GM19438 (cell line): ENCODE results near the gene WTIP.
"Not testable (repeated sequence)": the region's sequence is repeated elsewhere in the genome, so short reads cannot be mapped to it uniquely, and the experiment has no call there.

Experiments
- ATAC-seq: cut with Tn5 transposase; IDR thresholded peaks from one replicate; pipeline ENCODE4 v1.9.1; 2021; ENCODE audit warnings: low read depth; ENCODE audit not compliant: unreplicated experiment

The WTIP gene

DNA sequence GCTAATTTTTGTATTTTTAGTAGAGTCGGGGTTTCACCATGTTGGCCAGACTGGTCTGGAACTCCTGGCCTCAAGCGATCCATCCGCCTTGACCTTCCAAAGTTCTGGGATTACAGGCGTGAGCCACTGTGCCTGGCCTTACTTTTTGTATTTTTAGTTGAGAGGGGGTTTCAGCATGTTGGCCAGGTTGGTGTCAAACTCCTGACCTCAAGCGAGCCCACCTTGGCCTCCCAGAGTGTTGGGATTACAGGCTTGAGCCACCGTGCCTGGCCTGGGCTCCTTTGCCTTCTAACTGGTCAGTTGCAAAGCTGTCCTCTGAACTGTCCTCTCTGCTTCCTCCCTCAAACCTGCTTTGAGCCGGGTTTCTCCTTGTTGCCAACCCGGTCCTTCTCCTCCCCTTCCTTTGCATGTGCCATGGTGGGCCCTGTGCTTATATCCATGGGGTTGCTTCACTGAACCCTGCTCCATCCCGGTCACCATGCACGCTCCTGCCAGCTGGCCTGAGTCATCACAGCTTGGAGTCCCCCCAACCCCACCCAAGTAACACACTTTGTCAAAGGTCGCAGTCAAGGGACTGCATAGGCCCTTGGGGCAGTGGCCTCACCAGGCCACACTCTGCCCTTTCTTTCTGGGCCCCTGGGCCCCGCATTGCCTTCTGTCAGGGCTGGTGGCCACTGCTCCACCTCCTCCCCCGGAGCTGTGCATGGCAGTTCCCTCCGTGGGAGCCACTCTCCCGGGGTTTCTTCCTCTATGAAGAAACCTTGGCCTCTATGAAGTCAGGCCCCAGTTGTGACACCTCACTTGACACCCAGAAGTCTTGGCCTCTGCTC, 21.2 kb downstream of the WTIP start:
- no peak for ATAC-seq

- ATAC-seq: no peak
Measured at GRCh38 chr19:34503531-34504272, 22.1 kb downstream of the WTIP start.

DNA sequence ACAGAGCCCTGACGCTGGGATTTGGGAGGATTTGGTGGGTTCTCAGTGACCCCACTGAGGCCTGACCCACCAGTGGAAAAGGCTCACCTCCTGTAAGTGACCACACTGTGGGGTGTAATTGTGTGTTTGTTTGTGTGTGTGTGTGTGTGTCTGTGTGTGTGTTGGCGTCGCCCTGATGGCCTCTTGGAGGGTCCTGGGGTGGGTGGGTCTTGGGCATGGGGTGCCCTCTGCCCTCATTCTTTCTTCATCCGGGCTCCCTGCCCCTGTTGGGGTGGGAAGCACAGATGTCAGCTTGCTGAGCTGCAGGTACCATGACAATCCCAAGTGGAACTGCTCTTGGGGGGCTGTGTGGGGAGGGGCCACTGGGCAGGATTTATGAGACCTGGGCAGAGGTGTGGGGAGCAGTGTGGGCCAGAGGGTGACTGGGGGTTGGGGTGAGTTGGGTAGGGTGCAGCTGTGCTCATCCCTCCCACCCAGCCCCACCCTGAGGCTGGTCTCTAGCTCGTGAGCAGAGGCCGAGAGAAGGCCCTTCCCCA, 22.8 kb downstream of the WTIP start:
- no peak for ATAC-seq

DNA sequence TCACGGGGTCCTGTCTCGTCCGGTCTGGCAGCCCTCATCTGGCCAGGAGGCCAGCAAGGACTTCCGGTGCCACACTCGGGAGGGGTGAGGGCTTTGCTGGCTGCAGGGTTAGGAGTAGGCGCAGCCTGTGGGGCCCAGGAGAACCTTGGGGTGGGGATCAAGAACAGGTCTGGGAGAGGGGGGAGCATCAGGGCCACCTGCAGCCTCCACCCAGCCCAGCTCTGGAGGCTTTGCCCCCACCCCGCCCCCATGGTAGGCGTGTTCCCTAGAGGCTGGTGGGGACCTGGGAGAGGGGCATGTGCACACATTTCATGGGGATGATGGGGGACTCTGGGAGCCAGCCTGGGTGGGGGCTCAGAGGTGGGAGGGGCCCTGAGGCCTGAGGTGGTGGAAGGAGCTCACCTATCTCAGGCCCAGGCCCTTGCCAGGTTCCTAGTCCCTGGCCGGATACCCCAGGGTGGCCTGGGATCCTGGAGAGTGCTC, 23.3 kb downstream of the WTIP start:
- no peak for ATAC-seq

DNA sequence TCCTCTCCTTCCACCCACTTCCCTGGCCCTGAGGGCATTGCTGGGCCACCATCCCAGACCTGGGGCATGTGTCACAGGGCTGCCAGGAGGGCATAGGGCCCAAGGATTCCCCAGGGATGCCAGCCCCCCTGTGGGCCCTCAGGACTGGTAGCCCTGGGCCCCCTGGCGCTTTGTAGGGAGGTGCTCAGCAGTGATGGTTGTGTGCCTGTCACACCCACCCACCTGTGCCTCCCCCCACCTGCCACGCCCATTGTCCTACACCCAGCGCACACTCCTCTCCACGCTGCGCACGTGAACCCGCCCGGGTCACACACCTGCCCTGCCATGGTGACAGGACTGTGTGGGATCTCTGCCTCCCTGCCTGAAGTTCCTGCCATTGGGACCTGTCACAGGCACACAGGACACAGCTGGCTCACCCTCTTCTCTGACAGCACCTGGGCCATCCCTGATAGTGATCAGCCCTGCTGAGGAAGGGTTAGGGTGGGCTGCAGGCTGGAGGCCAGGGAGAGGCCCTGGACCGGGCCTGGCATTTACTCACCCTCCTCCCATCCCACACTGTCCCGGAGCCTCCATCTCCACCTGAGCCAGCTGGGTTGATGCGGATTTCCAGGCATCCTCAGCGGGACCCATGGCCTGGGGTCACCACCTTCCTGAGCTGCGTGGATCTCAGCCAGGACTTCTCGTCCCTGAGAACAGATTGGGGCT, 23.9 kb downstream of the WTIP start:
- ATAC-seq: no peak

GRCh38 chr19:34506026-34506370, 24.4 kb downstream of the WTIP start:
- ATAC-seq: no peak

DNA sequence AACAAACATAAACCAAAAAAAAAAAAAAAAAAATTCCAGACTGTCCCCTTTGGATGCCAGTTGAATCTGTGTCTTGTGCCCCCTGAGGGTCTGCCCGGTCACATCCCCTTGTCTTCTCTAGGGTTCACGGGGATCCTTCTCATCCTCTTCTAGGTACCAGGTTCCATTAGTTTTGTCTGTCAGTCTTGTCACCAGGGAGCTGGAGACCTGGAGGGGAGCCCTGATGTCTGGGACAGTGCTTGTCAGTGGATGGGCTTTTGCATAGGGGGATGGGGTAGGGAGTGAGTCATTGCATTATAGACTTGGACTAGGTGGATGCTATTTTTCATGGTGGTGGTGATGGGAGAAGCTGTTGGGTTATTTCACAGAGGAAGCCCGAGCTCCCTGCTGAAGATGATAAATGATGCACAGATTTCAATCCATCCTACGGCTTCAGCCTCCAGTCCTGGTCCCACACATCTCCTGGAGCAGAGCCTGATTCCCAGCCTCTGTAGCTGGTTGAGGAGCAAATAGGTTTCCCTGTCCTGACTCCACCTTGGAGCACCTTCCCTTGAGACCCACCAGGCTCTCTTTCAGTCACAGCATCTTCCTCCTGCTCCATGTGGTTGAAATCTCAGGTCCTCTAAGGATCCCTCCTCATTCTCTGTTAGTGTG, 26.0 kb downstream of the WTIP start:
- no peak for ATAC-seq

- no peak for ATAC-seq
Measured at GRCh38 chr19:34508540-34508939, 27.0 kb downstream of the WTIP start.

DNA sequence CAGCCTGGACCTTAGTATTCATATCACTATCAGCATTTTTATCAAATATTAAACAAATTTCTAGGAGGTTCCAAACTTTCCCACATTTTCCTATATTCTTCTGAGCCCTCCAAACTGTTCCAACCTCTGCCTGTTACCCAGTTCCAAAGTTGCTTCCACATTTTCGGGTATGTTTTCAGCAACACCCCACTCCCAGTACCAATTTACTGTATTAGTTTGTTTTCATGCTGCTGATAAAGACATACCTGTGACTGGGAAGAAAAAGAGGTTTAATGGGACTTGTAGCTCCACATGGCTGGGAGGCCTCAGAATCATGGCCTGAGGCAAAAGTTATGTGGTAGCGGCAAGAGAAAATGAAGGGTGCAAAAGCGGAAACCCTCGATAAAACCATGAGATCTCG, 29.3 kb downstream of the WTIP start:
- ATAC-seq: not testable (repeated sequence)

GRCh38 chr19:34512254-34512822, 30.8 kb downstream of the WTIP start:
- ATAC-seq: no peak

- no peak for ATAC-seq
Measured at GRCh38 chr19:34513767-34514166, 32.2 kb downstream of the WTIP start.

GRCh38 chr19:34519602-34520001, 38.0 kb downstream of the WTIP start:
- ATAC-seq: no peak

DNA sequence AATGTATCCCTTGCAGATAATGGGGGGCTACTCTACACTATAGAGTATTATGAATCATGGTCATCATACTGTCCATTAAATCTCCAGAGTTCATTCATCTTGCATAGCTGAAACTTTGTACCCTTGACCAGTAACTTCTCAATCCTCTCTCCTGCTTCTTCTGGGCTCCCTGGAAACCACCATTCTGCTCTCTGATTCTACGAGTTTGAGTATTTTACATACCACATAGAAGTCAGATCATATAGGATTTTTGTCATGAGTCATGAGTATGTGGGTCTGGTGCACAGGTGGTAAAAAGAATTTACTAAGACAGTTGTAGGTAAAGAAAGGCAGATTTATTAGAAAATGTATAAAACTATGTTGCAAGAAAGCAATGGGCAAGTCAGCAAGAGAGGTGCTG, 41.9 kb downstream of the WTIP start:
- no peak for ATAC-seq

- no peak for ATAC-seq
Measured at GRCh38 chr19:34525001-34525400, 43.4 kb downstream of the WTIP start.

- ATAC-seq: no peak
Measured at GRCh38 chr19:34534206-34534605, 52.6 kb downstream of the WTIP start.

GRCh38 chr19:34539396-34539795, 57.8 kb downstream of the WTIP start:
- ATAC-seq: no peak

DNA sequence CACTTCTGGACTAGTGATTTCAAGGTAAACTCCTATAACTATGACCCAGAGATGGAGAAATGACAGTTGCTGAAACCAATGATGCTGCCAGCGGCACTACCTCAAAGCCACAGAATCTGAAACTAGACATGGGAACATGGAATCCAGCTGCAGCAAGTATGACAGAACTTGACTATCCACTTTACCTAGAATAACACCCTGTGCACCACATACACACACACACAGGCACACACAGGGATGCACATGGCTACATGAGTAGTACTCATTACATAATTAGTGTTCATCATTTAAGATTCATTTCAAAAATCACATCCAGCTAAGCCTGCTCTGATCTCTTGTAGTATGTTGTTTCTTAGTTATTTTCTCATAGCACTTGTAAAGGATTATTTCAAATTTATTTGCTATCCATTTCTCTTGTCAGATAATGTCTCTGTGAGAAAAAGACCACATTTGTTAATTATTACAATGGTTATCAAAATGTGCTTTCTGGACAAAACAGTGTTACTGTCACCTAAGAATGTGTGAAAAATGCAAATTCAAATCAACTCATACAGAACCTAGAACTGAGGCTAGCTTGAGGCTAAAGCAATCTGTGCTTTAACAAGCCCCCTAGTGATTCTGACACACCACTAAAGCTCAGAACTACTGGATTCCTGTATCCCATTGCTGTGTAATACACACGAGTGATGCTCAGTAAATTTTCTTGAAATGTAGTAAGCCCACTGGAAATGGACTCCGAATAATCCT, 59.4 kb downstream of the WTIP start:
- no peak for ATAC-seq

DNA sequence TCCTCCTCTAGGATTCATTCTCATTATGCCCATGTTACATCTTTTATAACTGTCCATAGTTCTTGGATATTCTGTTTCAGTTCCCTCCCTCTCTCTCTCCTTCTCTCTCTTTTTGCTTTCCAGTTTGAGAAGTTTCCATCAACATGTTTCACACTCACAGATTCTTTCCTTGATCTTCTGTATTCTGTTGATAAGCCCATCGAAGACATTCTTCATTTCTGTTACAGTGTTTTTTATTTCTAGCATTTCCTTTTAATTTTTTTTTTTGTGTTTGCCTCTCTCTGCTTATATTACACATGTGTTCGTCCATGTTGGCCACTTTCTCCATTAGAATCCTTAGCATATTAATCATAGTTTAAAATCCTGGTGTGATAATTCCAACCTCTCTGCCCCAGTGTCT, 68.3 kb downstream of the WTIP start:
- ATAC-seq: no peak

- no peak for ATAC-seq
Measured at GRCh38 chr19:34555447-34555846, 73.9 kb downstream of the WTIP start.

DNA sequence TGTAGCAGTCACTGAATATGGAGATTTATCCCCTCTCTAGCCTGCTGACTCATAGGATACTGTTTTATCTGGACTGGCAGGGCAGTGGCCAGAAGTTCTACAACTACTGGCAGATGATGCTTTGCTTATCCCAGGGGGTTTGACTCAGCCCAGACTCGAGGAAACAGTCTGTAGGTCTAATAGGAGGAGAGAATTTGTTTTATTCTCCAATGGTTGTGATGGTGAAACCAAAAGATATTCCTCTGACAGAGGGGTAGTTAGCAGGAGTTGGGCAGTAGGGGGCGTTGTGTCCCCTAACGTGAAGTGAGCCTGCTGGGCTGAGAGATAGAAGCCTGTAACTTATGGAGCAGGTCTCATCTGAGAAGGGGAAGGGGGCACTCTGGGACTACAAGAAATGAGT, 74.9 kb downstream of the WTIP start:
- ATAC-seq: no peak
